H1 (cell line): Measurements from ENCODE around the gene GRK5. TPM values are rescaled to one million over a fixed set of nuclear protein-coding genes. Genes with fewer than 3 reads are reported as not detected.

Experiments used
- CTCF ChIA-PET: fragments of 300-600 bp; sonication (Branson Sonifier 250); formaldehyde crosslinking; loops from one replicate; lab custom pipeline; 2021; ENCODE audit not compliant: partially characterized antibody; lab: Charles Lee
- POLR2A ChIA-PET: fragments of 300-600 bp; sonication (Branson Sonifier 250); formaldehyde crosslinking; loops from one replicate; lab custom pipeline; 2021; ENCODE audit warnings: inconsistent platforms; ENCODE audit not compliant: partially characterized antibody; lab: Charles Lee
- DNase-seq, 2 experiments: peaks; one replicate each; pipeline versions ENCODE4 v3.0.0 to v3.0.0-alpha.2; 2010 to 2022; ENCODE audit warnings: low spot score in 2 of 2, low read depth in 1 of 2, mixed read lengths in 1 of 2
- FAIRE-seq: peaks from 2 replicates; lab custom pipeline; 2011; peaks lifted over from hg19 to GRCh38; lab: Jason Lieb, UNC
- H2AFZ ChIP-seq: 2 replicates; pipeline ENCODE4 v1.8.1; 2012; ENCODE audit warnings: low read length, inconsistent platforms
- H2AK5ac ChIP-seq: 2 replicates; pipeline ENCODE4 v1.6.1; 2013; ENCODE audit warnings: low read depth, low read length
- H2BK120ac ChIP-seq: replicated peaks from 2 replicates; pipeline ENCODE3; 2013; ENCODE audit warnings: low read depth, low read length, inconsistent platforms
- H2BK12ac ChIP-seq: 2 replicates; pipeline ENCODE4 v1.6.1; 2013; ENCODE audit warnings: low read depth, low read length
- H2BK15ac ChIP-seq: 2 replicates; pipeline ENCODE4 v1.6.1; 2013; ENCODE audit warnings: low read length
- H2BK20ac ChIP-seq: 2 replicates; pipeline ENCODE4 v1.6.1; 2013; ENCODE audit warnings: low read length
- H2BK5ac ChIP-seq: 2 replicates; pipeline ENCODE4 v1.6.1; 2013; ENCODE audit warnings: low read depth, low read length
- H3K14ac ChIP-seq: 2 replicates; pipeline ENCODE4 v1.6.1; 2013; ENCODE audit warnings: inconsistent platforms; ENCODE audit not compliant: insufficient read length
- H3K18ac ChIP-seq: 2 replicates; pipeline ENCODE4 v1.6.1; 2013; ENCODE audit warnings: low read length; ENCODE audit errors: extremely low read depth
- H3K23ac ChIP-seq: 2 replicates; pipeline ENCODE4 v1.6.1; 2013; ENCODE audit warnings: inconsistent platforms; ENCODE audit not compliant: insufficient read length
- H3K23me2 ChIP-seq: 2 replicates; pipeline ENCODE4 v1.6.1; 2013; ENCODE audit warnings: low read depth, low read length
- H3K27ac ChIP-seq: 2 replicates; pipeline ENCODE4 v1.6.1; 2011; ENCODE audit warnings: low read depth, low read length, inconsistent platforms
- H3K27me3 ChIP-seq, 4 experiments: replicated peaks in 1 of 4; 1 replicate in 1 of 4; 2 replicates in 3 of 4; pipeline versions ENCODE4 v1.6.1 to v1.8.1; 2011 to 2013; ENCODE audit warnings: low read length in 3 of 4, mild to moderate bottlenecking in 3 of 4, inconsistent platforms in 2 of 4, mixed read lengths in 2 of 4, moderate library complexity in 1 of 4; ENCODE audit not compliant: control insufficient read depth in 3 of 4, insufficient read depth in 3 of 4; ENCODE audit errors: extremely low read depth in 1 of 4
- H3K36me3 ChIP-seq, 4 experiments: 2 replicates each; pipeline versions ENCODE4 v1.6.1 to v1.8.1; 2011 to 2013; ENCODE audit warnings: mild to moderate bottlenecking in 4 of 4, low read length in 3 of 4, moderate library complexity in 2 of 4, control low read depth in 1 of 4, inconsistent platforms in 1 of 4; ENCODE audit not compliant: insufficient read depth in 4 of 4, control insufficient read depth in 2 of 4
- H3K4ac ChIP-seq: replicated peaks from 2 replicates; pipeline ENCODE3; 2013; ENCODE audit warnings: low read length, low read depth, mixed read lengths, inconsistent platforms; ENCODE audit not compliant: insufficient read length
- H3K4me1 ChIP-seq, 4 experiments: replicated peaks in 1 of 4; 1 replicate in 1 of 4; 2 replicates in 3 of 4; pipeline versions ENCODE4 v1.6.1 to v1.8.1; 2011 to 2013; ENCODE audit warnings: low read length in 3 of 4, inconsistent platforms in 2 of 4, mixed read lengths in 1 of 4; ENCODE audit not compliant: insufficient read depth in 4 of 4, control insufficient read depth in 3 of 4
- H3K4me2 ChIP-seq, 2 experiments: 2 replicates each; pipeline versions ENCODE4 v1.6.1 to v1.8.1; 2011 to 2013; ENCODE audit warnings: low read depth in 2 of 2, low read length in 2 of 2, control low read depth in 1 of 2, inconsistent platforms in 1 of 2, mild to moderate bottlenecking in 1 of 2; ENCODE audit not compliant: insufficient read depth in 1 of 2
- H3K4me3 ChIP-seq, 4 experiments: fragments of 200-600, 300-600 bp in 1 of 4; sonication (generic), shearing (Covaris generic), sonication (Bioruptor Twin) in 1 of 4; 2 replicates each; pipeline versions ENCODE4 v1.5.1 to v1.8.1; 2011 to 2016; ENCODE audit warnings: low read length in 4 of 4, low read depth in 3 of 4, control low read depth in 2 of 4, inconsistent platforms in 2 of 4, mild to moderate bottlenecking in 2 of 4, mixed read lengths in 1 of 4, moderate library complexity in 1 of 4; ENCODE audit not compliant: insufficient read depth in 2 of 4; ENCODE audit errors: extremely low read depth in 1 of 4
- H3K56ac ChIP-seq: replicated peaks from 2 replicates; pipeline ENCODE3; 2013; ENCODE audit warnings: low read depth, mild to moderate bottlenecking, mixed read lengths, low read length, inconsistent platforms; ENCODE audit not compliant: insufficient read length
- H3K79me1 ChIP-seq: 2 replicates; pipeline ENCODE4 v1.6.1; 2013; ENCODE audit warnings: low read depth, low read length, control low read depth
- H3K79me2 ChIP-seq, 2 experiments: 2 replicates each; pipeline versions ENCODE4 v1.6.1 to v1.8.1; 2012 to 2013; ENCODE audit warnings: low read length in 2 of 2, mild to moderate bottlenecking in 2 of 2, inconsistent platforms in 1 of 2; ENCODE audit not compliant: insufficient read depth in 2 of 2, control insufficient read depth in 1 of 2
- H3K9ac ChIP-seq, 4 experiments: replicated peaks in 1 of 4; 1 replicate in 1 of 4; 2 replicates in 3 of 4; pipeline versions ENCODE4 v1.6.1 to v1.8.1; 2011 to 2013; ENCODE audit warnings: low read depth in 3 of 4, low read length in 3 of 4, control low read depth in 2 of 4, mild to moderate bottlenecking in 2 of 4, moderate library complexity in 2 of 4, inconsistent platforms in 1 of 4; ENCODE audit errors: extremely low read depth in 1 of 4
- H3K9me3 ChIP-seq, 2 experiments: 2 replicates each; pipeline versions ENCODE4 v1.6.1 to v1.8.1; 2012 to 2013; ENCODE audit warnings: mild to moderate bottlenecking in 2 of 2, moderate library complexity in 2 of 2, control low read depth in 1 of 2, inconsistent platforms in 1 of 2, low read depth in 1 of 2, low read length in 1 of 2, mixed read lengths in 1 of 2; ENCODE audit not compliant: insufficient read depth in 2 of 2
- H4K20me1 ChIP-seq, 2 experiments: replicated peaks in 1 of 2; 2 replicates each; pipeline versions ENCODE3 to v1.8.1; 2011 to 2013; ENCODE audit warnings: inconsistent platforms in 2 of 2, low read length in 2 of 2, mild to moderate bottlenecking in 1 of 2; ENCODE audit not compliant: insufficient read depth in 2 of 2, control insufficient read depth in 1 of 2
- H4K5ac ChIP-seq: 2 replicates; pipeline ENCODE4 v1.6.1; 2013; ENCODE audit warnings: low read length, low read depth, mixed read lengths, inconsistent platforms; ENCODE audit not compliant: insufficient read length
- H4K8ac ChIP-seq: 2 replicates; pipeline ENCODE4 v1.8.0; 2013; ENCODE audit warnings: mild to moderate bottlenecking, moderate library complexity, low read length, inconsistent platforms; ENCODE audit not compliant: insufficient read depth; ENCODE audit errors: extremely low read depth
- H4K91ac ChIP-seq: replicated peaks from 2 replicates; pipeline ENCODE3; 2013; ENCODE audit warnings: low read length, mixed read lengths, inconsistent platforms; ENCODE audit not compliant: insufficient read length
- JUN ChIP-seq: IDR thresholded peaks from 2 replicates; pipeline ENCODE4 v1.6.1; 2011; ENCODE audit warnings: low read depth, mild to moderate bottlenecking, improper control_type of control experiment, low read length
- KDM4A ChIP-seq: IDR thresholded peaks from one replicate; pipeline ENCODE4 v1.7.1; 2012; ENCODE audit warnings: low read depth, mild to moderate bottlenecking, moderate library complexity, low read length, inconsistent platforms; ENCODE audit not compliant: severe bottlenecking
- WGBS, 2 experiments: shearing (Covaris generic) in 1 of 2; methylation state at CpG; one replicate each; pipeline versions ENCODE4 v1.1.6 to v1.1.7; 2013 to 2015; ENCODE audit warnings: low lambda C conversion rate in 2 of 2, mixed read lengths in 2 of 2, inconsistent platforms in 1 of 2, low coverage in 1 of 2, missing lambda C conversion rate in 1 of 2; ENCODE audit not compliant: insufficient replicate concordance in 2 of 2, insufficient coverage in 1 of 2, insufficient read length in 1 of 2; ENCODE audit errors: extremely low coverage in 1 of 2, missing lambda C conversion rate in 1 of 2; 5-methylcytosine and 5-hydroxymethylcytosine counted together
- polyA plus RNA-seq, 7 experiments: library from polyadenylated mRNA; depleted of rRNA in 3 of 7; stranded (reverse) in 5 of 7; unstranded in 2 of 7; fragments of >200 nt in 5 of 7; fragments of 200-250 nt in 2 of 7; gene quantifications; 1 replicate in 5 of 7; 2 replicates in 1 of 7; 4 replicates in 1 of 7; pipeline versions ENCODE4 v1.2.1 to v1.2.3, GENCODE V29; 2011 to 2013; ENCODE audit warnings: missing spikeins in 2 of 7, mixed read lengths in 2 of 7
- total RNA-seq: library from RNA; stranded (reverse); fragmentation: NEBNext Ultra II Directional; extraction: Animal tissue kit (Norgen Biotek cat#: 25700); gene quantifications from 2 replicates; pipeline ENCODE4 v1.2.1, GENCODE V29; 2021

The GRK5 gene
- total and polyA plus RNA-seq, 2 of the 8 experiments (the other 6 are each of a cell fraction or from before 2014, with no cell fraction given) = 0.54 to 2.5 TPM

DNA sequence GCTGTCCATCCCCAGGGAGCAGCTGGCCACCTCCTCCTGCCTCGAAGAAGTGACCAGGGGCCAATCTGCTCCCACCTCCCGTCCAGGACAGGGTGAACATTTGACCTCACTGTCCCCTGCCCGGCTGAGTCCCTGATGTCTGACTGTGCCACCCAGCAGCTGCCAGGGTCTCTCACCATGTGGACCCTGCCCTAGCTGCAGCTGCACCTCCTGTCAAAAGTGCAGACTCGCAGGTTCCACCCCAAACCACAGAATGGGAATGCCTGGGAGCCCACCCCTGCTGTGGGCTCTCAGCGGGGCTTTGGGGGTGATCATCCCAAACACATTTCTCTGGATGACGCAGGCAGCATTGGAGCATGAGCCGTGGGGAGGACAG is 249.1 kb downstream of the GRK5 start:
- Histone ChIP-seq H3K27ac (no peak overlapping the region), H3K18ac (no peak overlapping the region), H2AK5ac (no peak overlapping the region), H3K27me3 (peaks cover 0 to 9% (median 2%) of the 10 kb centered on the region in 4 experiments; a peak in 4 of 7 replicates), H4K91ac (no peak overlapping the region), H3K79me1 (no peaks in the 10 kb centered on the region), H2BK12ac (no peak overlapping the region), H3K79me2 (no peaks in the 10 kb centered on the region), H4K20me1 (no peaks in the 10 kb centered on the region), H3K4me3 (no peak overlapping the region), H3K9ac (no peak overlapping the region), H3K23me2 (no peaks in the 10 kb centered on the region), H3K36me3 (no peaks in the 10 kb centered on the region), H2AFZ (no peak overlapping the region), H3K56ac (no peak overlapping the region), H2BK20ac (no peak overlapping the region), H4K8ac (no peak overlapping the region), H4K5ac (no peak overlapping the region), H2BK5ac (no peak overlapping the region), H3K14ac (no peak overlapping the region), H3K23ac (no peak overlapping the region), H3K4me1 (peaks cover 0 to 5% (median 0%) of the 10 kb centered on the region in 4 experiments; a peak in 2 of 7 replicates), H3K4me2 (no peak overlapping the region), H3K4ac (no peak overlapping the region)
- ChIA-PET POLR2A (no interaction called here), CTCF (interaction anchor here (0.8 to 4.4 kb wide), 7 partner anchors 8 to 33 kb away, joined by 3 to 39 read pairs (median 3); no protein-coding TSS in a partner anchor)
- DNase-seq (no peak), FAIRE-seq (no peak)
- 89% methylated on average over 7 of the region's 7 CpGs; no CpG with 5 or more reads in 1 of the 2 experiments for WGBS, 2 experiments
- TF ChIP-seq KDM4A (no peak), JUN (no peak)
- TF ChIP-seq, all 59 proteins: peak for 0
- Histone ChIP-seq H2BK15ac (no peak overlapping the region), H3K9me3 (no peaks in the 10 kb centered on the region), H2BK120ac (no peak overlapping the region)
